GM18498 (cell line): ENCODE measurements around the gene DDX54.
"Not testable (repeated sequence)": the region's sequence is repeated elsewhere in the genome, so short reads cannot be mapped to it uniquely, and the experiment has no call there.

Experiments
- ATAC-seq: cut with Tn5 transposase; IDR thresholded peaks from one replicate; pipeline ENCODE4 v1.9.1; 2021; ENCODE audit warnings: mild to moderate bottlenecking, moderate library complexity; ENCODE audit not compliant: unreplicated experiment

The DDX54 gene

DNA sequence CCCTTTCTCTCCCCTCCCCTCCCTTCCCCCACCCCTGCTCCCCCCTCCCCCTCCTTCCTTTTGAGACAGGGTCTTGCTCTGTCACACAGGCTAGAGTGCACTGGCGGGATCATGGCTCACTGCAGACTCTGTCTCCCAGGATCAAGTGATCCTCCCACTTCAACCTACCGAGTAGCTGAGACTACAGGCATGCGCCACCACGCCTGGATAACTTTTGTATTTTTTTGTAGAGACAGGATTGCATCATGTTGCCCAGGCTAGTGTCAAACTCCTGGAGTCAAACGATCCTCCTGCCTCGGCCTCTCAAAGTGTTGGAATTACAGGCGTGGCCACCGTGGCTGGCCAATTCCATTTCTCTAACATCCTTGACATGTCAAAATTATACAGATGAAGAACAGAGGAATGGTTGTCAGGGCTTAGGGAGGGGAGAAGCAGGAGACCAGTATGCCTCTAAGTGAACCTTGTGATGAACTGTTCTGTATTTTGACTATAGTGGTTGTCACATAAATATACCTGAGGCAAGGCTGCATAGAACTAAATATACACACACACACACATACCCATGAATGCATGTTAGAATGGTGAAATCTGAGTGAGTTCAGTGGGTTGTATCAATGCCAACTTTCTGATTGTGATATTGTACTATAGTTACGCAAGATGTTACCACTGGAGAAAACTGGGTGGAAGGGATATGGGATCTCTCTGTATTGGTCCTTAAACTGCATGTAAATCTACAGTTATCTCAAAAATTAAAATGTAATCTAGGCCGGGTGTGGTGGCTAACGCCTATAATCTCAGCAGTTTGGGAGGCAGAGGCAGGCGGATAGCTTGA, 39.3 kb downstream of the DDX54 start:
- ATAC-seq, result no peak

DNA sequence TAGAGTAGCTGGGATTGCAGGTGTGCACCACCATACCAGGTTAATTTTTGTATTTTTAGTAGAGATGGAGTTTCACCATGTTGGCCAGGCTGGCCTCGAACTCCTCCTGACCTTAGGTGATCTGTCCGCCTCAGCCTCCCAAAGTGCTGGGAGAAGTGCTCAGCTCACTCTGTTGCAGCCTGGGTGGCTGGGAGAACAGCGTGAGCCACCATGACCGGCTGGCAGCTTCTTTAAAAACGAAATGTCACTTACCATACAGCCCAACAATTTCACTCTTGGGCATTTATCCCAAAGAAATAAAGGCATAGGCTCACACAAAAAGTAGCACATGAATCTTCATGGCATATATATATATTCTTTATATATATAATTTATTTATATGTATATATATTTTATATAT, 40.5 kb downstream of the DDX54 start:
- no peak for ATAC-seq

DNA sequence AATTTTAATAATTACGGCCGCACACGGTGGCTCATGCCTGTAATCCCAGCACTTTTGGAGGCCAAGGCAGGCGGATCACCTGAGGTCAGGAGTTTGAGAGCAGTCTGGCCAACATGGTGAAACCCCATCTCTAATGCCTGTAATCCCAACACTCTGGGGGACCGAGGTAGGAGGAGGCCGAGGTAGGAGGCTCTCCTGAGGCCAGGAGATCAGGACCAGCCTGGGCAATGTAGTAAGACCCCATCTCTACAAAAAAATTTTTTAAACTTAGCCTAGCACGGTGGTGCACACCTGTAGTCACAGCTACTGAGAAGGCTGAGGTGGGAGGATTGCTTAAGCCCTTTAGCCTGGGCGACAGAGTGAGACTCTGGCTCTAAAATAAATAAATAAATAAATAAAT, 41.3 kb downstream of the DDX54 start:
- no peak for ATAC-seq

DNA sequence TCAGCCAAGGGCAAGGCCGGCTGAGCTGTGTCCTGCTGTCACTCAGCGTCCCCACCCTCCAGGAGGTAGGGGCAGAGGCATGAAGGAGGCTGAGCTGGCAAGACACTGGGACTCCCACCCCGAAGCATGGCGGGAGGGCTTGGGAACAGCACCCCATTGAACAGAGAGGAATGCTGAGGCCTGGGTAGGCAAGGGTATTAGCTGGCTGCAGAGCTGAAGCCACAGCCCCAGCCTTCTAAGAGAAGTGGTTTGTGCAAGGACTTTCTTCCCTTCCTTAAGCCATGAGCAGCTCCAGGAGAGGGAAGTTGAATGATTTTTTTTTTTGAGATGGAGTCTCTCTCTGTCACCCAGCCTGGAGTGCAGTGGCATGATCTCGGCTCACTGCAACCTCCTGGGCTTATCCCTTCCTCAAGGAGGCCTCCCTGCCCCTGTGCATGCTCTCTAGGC, 42.4 kb downstream of the DDX54 start:
- ATAC-seq, result no peak

DNA sequence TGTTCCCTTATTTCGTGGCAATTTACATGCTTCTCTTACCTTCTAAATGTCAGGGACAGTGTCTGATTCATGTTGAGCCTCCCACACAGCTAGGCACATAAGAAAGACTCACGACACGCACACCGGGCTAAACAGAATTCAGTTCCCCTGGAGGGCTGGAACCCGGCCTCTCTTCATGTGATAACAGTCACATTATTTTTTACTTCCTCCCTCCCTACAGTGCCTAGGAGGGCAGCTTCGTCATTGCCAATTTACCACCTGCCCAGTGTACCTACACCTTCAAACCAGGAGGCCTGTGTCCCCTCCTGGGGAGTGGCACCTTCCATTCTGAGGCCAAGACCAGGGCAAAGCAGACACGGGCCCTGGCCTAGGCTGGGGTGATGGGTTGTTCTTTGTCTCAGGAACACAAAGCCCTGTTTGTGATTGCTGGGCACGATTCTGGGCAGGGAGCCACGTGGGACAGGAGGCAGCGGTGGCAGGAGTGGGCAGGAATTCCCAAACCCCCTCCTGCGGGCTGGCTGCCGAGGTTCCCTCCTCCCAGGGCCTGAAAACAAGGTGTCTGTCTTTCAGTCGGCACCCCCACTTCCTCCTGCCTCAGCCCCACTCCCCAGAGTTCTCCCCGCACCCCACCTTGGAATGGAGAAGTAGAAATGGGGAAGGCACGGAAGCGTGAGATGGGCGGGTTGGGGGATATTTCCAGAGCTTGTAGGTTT, 42.9 kb downstream of the DDX54 start:
- no peak for ATAC-seq

DNA sequence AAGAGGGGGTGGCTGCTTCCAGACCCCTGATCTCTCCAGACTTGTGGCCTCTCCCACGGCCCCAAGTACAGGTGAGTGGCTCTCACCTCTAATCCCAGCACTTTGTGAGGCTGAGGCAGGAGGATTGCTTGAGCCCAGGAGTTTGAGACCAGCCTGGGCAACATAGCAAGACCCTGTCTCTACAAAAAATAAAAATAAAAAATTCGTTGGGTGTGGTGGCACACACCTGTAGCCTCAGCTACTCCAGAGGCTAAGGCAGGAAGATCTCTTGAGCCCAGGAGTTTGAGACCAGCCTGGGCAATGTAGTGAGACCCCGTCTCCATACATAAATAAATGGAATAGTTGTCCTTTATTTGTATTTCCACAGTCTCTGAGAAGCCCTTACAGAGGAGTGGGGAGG, 43.6 kb downstream of the DDX54 start:
- not testable (repeated sequence) for ATAC-seq

DNA sequence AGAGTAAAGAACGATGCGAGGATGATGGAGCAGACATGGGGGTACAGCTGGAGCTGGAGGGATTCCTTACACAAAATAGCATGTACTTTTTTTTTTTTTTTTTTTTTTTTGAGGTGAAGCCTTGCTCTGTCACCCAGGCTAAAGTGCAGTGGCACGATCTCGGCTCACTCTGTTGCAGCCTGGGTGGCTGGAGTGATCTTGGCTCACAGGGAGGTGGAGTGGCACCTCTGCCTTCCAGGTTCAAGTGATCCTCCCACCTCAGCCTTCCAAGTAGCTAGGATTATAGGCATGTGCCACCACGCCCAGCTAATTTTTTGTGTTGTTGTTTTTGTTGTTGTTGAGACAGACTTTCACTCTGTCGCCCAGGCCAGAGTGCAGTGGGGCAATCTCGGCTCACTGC, 44.6 kb downstream of the DDX54 start:
- no peak for ATAC-seq

DNA sequence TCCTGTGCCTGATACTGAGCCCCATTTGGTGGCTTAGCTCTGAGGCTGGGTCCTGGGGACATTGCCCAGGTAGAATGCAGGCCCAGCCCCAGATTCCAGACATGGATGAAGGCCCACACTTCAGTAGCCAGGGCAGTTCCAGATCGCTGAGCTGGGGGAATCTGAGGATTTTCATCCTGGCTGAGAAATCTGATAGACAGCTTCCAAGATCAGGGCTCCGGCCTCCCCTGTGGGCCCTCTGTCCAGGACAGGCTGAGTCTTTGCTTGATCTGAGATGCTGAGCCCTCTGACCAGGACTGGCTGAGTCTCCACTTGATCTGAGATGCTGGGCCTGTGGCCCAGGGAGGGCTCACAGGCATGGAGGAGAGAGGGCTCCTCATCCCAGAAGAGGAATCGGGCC, 46.5 kb downstream of the DDX54 start:
- no peak for ATAC-seq

DNA sequence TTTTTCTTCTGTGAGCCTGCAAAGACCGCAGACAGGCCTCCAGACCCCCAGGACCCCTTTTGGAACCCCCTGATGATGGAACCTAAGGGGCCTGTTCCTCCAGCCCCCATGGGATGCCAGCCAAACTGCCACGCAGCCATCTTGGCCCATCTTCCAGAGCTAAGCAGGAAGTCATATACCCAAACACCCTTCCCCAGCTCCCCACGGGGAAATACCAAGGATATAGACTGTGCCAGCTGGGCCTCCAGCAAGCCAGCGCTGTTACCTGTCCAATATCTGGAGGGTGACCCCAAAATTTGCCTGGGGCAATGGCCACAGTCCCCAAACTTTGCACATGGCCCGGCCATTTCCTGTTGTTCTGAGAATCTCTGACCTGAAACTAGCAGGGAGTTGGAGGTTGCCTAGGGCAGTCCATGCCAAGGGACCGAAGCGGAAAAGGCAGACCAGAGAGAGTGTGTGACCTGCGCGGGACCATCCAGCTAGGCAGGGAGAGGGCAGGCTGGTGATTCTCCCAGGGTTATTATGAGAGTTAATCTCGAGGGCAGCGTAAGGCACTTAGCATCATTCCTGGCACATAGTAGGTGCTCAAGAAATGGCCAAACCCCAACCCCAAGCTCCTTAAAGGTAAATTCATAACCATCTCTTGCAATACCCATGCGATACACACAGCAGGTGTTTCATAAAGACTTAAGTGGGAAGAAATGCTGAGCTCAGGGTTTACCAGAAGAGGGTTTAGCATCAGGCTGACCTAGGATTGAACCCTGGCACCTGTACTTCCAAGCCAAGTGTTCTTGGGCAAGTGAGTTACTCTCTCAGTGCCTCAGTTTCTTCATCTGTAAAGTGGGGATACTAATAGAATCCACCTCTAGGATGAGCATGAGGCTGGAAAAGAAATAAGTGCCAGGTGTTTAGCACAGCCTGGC, 47.2 kb downstream of the DDX54 start:
- ATAC-seq, result no peak

DNA sequence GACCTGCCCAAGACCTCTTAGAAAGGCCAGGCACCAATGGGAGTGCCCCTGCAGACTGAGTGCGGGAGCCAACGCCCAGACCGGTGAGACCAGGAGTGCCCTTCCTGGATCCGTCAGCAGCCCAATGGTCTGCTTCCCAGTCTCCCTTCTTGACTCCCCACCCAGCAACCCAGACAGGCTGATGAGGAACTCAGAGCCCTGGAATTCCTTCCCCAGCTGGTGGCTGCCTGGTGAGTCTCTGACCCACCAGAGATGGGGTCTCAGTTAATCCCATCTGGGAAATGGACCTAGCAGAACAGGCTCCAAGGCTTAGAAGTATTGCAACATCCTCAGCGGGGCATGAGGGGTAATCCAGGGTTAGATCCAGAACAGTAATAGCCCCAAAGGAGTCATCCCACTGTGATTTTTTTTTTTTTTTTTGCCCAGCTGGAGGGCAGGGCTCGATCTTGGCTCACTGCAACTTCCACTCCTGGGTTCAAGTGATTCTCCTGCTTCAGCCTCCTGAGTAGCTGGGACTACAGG, 48.2 kb downstream of the DDX54 start:
- ATAC-seq, result no peak

DNA sequence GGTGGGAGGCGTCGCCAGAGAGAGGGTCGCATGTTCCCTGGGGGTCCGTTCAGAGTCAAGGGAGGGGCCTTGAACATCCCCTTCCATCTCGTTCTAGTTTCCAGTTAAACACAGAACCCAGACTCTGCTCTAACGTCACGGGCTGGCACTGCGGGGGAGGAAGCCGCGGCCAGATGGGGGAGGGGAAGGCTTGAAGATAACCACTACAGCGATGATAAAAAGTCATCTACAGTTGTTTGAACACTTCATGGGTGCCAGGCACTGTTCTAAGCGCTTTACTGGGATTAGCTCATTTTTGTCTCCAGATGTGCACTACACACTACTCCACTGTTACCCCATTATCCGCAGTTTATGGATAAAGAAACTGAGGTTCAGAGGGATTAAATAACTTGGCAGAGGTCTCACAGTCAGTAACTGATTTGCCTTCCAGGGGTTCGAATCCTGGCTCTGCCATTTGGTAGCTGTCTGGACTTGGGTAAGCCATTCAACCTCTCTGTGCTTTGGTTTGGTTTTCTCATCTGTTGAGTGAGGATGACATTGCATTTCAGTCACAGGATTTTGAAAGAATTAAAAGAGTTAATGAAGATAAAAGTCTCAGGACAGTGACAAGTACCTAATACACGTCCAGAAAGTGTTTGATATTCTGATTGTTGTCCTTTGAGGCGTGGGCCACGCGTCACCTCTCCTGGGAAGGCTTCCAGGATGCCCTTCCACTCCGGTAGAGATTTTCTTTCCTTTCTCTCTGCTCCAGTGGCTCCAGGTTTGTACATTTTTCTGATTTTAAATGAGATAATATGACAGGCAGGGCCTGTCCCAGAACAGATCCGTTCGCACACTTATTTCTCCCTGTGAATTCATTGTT, 48.9 kb downstream of the DDX54 start:
- ATAC-seq, result no peak

DNA sequence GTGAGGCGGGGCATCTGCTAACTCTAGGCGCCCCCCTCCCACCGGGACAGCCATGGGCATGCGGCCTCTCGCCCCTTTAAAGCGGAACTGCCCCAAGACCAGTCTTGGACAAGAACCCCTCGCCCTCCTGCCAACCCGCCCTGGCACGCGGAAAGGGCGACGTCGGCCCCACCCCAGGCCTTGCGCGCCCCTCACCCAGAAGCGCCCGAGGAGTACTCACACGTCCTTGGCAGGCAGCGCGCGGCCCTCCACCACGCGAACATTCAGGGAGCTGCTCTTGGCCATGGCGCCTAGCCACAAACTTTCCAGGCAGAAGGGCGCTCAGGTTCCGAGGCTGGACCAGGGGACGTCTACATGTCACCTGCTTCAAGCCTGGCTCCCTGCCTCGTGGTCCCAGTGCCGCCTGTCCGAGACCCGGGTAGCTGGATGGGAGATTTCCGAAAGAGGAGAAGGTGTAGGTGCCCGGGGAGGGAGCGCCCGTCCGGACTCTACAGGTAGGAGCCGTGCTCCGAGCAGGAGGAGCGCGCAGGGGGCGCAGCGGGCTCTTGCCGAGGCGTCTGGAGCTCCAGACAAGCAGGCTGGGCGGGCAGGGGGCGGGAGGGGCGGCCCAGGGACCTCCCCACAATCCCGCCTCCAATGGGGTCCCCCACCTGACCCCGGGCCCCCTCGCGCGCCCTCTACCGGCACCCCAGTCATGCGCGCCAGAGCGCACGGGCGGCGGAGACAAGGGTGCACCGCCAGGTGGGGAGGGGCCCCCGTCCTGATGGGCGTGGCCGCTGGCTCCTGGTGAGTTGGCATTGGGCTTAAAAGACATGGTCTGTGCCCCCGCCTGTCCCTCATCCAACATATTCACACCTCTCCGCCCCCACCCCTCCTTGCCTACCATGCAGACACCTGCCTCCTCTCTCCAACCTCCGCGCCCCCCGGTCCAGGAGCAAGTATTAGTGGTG, 49.8 kb downstream of the DDX54 start, which contains the start of gene RASAL1:
Gene RASAL1 (minus strand): TSS at position 584 of the 950 bp plus-strand sequence. CDS start 299 bp downstream, at position 285.
- no peak for ATAC-seq

DNA sequence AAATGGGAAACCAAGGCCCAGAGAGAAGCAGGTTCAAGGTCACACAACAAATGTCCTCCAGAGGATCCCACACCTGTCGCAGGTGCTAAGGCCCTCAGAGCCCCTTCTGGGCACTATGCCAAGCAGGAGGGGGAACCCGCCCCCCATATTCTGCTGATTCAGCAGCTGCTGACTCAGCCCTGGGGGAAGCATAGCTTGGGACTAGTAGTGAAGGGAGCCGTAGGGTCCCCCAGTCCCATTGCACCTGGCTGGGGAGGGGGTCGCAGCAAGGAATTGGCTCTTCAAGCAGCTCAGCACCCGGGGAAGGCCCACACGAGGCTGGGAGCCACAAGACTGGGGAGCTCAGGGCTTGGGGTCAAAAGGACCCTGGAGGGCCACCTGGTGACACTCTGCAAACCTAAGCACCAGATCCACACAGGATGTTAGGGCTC, 50.7 kb downstream of the DDX54 start:
- ATAC-seq, result no peak

DNA sequence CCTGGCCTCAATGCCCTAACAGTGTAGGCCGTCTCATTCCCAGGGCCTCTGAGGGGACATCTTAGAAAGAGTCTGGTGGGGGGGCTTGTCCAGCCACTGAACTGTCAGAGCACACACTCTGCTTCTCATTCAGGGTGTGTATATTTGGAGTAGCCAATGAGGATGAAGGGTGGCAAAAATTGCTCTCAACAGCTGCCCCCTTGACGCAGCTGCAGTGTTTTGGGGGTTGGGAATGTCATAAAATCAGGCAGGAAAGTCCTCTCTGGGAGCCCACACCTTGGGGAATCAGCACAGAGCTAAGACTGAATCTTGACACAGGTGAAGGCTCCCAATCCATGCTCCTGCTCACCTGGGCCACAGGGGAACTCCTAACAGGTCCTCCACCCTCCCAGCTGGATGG, 51.2 kb downstream of the DDX54 start:
- ATAC-seq, result no peak

DNA sequence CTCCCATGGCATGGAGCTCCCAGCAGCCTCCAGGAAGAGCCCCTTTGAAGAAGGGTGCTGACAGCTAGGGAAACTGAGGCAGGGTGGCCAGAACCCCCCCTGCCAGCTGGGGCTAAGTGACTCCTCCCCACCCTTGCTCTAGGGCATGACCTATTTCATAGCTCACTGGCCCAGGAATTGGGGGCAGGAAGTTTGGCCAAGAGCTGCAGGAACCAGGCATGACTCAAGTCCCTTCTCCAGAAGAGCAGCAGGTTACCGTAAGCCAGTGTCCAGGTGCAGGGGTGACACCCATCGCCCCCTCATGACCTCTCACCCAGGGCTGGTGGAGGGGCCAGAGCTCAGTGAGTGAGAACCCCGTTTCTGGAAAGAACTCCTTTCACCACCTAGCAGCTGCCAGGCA, 51.6 kb downstream of the DDX54 start:
- ATAC-seq, result no peak

DNA sequence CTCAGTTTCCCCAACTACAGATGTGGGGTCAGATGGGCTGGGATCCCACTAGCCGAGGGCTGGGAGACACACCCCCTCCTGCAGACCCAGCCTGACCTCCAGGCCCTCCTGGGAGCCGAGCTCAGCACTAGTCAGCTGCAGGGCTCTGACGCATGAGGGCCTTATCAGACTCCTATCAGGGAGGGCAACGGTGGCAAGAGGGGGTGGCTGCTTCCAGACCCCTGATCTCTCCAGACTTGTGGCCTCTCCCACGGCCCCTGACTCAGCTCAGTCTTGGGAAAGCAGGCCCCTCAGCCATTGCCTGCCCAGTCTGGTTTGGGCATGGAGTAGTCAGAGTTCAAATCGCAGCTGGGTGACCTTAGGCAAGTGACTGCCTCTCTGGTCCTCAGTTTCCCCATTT, 52.2 kb downstream of the DDX54 start:
- no peak for ATAC-seq

DNA sequence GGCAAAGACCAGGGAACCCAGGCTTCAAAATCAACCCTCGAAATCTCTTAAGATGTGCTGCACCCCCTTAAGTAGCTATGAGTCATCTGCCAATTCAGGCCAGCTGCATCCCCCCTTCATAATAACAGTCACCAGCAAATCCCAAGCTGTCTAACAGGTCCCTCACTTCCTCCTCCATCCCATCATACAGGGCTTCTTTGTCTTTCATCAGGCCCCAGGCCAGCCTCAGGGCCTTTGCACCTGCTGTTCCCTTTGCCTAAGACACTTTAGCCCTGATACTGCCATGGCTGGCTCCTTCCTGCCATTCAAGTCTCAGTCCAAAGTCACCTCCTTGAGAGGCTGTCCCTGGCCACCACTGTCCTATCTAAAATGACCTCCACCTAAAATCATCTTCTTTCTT, 53.7 kb downstream of the DDX54 start:
- no peak for ATAC-seq

DNA sequence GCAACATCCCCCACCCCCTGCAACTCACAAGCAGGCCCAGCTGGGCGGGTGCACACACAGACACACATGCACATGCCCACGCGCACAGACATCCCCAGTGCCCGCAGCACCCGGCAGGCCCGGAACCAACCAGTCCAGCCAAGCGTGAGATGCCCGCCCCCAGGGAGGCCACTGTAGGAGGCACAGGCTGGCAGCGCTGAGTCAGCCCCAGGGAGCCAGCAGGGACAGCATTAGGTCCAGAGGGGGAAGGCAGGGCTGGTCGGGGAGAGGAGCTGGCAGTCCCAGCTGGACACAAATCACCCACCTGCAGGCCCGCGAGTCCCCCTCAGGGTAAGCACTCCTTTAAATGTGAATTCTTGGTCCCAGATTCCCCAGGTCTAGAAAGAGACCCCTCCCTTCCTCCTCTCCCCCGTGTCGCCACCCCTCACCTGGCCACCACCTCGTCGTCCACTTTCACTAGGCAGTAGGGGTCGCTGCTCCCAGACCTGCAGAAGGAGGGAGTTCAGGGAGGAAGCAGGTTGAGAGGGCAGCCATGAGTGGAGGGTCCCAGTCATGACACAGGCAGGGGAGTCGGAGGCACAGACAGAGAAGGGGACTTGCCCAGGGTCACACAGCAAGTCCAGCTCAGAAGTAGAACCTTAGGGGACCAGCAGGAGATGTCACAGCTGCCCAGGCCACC, 54.7 kb downstream of the DDX54 start:
- ATAC-seq, result no peak
